ELR (cell line): ENCODE results near the gene MACROD2.
"Not testable (repeated sequence)": the region's sequence is repeated elsewhere in the genome, so short reads cannot be mapped to it uniquely, and the experiment has no call there.

ENCODE experiments used
- DNase-seq: peaks from one replicate; pipeline ENCODE4 v3.0.0-alpha.2; 2015; ENCODE audit warnings: low read depth

Gene MACROD2

DNA sequence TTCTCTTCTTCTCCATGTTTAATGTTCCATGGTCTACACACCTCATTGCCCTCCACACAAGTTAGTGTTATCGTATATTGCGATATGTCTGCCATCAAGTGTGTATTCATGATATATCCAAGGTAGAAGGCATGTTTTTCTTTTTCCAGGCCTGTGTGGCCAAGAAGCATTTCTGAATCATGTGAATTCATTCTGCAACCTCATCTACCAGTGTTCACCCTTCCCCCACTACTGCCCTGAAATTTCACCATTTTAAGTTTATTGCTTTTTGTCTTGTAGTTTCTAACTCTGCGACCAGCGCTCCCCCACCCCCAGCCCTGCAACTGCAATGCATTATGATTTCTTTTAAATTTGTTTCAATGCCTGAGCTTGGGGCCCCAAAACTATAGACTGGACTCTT, 960.1 kb downstream of the MACROD2 start:
- no peak for DNase-seq

DNA sequence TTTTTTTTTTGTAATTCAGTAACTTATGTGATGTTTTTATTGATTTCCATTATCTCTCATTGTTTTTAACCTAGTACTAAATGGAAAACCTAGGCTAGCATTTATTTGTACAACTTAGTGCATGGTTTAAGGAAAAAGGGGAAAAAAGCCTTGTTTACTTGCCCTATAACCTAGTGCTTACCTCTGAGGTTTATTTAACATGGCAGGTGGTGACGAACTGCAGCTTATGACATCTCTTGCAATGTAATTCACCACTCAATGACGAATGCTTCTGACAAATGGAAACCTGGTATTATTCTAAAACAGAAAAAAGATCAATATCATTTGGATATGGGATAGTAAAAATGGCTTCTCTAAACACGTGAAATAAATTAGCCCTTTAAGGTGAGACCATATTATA, 960.7 kb downstream of the MACROD2 start:
- DNase-seq: no peak

GRCh38 chr20:14956538-14956937, 961.2 kb downstream of the MACROD2 start:
- DNase-seq: no peak

GRCh38 chr20:14957402-14957801, 962.1 kb downstream of the MACROD2 start:
- no peak for DNase-seq

DNA sequence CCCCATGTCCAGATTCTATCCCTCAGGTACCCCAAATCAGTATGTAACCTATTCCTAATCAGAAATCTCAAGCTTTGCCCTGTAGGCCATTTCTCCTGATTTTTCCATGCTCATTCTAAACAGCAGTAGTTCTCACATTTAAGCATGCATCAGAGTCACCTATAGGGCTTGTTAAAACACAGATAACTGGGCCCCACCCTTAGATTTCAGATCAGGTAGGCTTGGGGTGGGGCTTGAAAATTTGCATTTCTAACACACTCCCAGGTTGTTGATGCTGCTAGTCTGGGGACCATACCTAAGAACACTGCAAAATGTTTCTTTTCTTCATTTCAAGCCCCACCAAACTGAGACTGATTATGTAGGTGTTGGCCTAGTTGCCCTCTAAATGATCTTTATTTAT, 963.3 kb downstream of the MACROD2 start:
- DNase-seq: no peak

DNA sequence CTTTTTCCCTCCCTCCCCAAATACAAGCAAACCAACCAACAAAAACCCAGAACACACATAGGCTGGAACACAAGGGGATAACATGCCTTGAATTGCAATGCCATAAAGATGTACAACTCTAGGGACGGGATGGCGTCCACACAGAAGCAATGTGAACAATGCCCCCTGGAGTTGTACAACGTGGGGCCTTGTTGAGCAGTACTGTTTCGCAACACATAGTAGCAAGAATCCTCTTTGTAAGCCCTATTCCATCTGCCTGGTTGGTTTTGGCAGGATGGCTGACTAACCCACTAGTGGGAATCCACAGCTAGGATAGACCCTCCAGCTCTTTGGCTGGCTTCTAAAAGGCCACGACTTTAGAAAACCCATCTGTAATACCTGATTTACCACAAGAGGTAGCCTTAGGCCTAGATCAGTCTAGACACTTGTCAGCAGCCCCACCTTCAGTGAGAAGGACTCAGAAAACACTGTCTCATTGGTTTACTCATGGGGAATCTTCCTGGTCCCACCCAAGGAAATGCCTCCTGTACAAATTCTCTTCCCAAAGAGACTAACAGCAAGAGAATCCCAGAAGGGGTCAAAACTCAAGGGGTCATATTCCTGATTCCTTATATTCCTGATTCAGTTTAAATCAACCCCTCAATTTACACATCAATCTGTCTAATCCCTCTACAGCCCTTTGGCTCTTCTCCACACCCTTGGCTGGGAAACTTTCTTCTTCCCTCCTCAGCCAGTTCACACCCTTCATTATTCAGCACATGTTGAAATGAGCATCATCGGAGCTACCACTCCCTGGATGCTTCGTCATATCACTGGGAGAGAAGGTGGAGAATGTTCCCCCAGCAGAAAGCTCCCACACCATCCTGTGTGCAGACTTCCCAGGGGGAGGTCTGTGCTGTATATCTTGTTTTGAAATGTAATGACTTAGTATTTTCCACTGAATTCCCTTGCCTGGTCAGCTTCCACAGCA, 964.5 kb downstream of the MACROD2 start:
- no peak for DNase-seq

DNA sequence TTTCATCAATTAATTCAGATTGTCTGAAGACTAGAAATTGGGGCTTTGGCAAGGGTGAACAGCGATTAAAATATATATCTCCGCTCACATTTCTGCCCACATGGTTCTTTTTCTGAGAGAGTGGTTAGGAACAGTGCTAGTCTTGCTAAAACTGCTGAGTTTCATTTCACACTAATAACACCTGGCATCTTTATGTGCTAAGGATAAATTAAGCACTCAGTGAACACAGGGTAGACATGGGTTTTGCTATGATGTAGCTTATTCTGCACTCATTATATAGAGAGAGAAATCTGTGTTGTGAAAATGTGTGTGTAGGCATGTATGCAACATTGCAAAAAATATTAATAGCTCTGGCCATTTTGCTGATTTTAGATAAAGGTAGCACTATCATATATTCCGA, 965.5 kb downstream of the MACROD2 start:
- DNase-seq: no peak

GRCh38 chr20:14963262-14963663, 967.9 kb downstream of the MACROD2 start:
- DNase-seq: no peak

GRCh38 chr20:14966203-14966602, 970.9 kb downstream of the MACROD2 start:
- DNase-seq: no peak

GRCh38 chr20:14966808-14967207, 971.5 kb downstream of the MACROD2 start:
- no peak for DNase-seq

DNA sequence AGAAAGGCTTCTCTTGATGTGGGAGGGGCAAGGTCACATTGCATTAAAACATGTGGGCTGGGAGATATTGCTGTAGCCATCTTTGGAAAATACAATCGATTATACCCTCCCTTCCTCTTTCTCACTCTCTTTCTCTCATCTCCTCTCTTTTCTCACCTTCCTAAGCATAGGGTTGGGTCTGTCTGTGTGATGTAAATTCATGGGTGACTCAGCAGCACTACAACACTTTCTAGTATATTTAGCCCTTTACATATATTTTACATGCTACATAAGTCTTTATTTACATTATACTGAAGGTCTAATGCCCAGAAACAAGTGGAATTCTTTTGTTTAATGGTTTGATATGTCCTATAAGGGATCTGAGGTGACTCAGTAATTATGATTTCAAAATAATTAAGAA, 976.9 kb downstream of the MACROD2 start:
- DNase-seq: no peak

DNA sequence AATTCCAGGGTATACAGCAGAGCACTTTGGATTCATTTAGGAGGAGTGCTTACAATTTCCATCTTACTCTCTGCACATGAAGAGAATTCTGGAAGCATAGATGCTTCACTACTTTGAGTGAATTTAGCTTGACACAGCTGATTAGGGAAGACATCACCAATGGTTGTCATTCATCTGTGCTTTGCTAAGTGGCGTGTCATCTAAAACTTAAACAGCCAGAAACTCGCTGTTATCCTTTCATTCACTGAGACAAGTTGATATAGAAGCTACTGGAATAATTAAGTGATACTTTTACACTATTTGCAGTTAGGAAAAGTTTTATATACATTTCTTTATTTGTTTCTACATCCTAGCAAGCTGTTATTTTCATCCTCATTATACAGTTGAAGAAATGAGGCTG, 977.4 kb downstream of the MACROD2 start:
- no peak for DNase-seq

DNA sequence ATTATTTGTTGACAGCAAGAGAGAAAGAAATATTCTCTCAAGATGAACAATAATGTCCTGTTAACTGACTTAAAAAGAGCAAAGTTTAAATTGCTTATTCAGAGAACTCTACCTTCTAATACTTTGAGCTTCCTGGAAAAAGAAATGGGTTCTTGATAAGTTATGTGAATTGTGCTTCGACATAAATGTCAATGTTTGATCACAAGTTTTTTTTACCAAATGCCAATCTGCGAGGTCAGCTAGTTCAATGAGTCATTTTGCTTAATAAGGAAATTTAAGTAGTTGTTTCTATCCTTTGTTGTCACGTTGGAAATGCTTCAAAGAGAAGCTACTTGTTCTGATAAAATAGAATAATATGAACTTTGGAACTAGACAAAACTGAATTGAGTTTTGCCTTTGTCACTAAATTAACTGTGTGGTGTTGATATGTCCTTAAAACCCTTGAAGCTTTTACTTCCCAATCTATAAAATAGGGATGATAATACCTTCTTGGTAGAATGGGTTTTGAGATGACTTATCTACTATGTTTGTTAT, 984.2 kb downstream of the MACROD2 start:
- DNase-seq: no peak

DNA sequence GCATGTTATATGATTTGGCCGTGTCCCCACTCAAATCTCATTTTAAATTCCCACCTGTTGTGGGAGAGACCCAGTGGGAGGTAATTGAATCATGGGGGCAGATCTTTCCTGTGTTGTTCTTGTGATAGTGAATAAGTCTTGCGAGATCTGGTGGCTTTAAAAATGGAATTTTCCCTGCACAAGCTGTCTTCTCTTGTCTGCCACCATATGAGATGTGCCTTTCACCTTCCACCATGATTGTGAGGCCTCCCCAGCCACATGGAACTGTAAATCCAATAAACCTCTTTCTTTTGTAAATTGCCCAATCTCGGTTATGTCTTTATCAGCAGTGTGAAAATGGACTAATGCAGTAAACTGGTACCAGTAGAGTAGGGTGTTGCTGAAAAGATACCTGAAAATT, 986.2 kb downstream of the MACROD2 start:
- DNase-seq: not testable (repeated sequence)

DNA sequence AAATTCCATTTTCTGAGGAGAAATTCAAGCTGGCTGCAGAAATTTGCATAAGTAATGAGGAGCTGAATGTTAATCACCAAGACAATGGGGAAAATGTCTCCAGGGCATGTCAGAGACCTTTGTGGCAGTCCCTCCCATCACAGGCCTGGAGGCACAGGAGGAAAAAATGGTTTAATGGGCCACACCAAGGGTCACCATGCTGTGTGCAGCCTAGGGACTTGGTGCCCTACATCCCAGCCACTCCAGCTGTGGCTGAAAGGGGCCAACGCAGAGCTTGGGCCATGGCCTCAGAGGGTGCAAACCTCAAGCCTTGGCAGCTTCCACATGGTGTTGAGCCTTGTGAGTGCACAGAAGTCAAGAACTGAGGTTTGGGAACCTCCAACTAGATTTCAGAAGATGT, 987.0 kb downstream of the MACROD2 start:
- DNase-seq: not testable (repeated sequence)

- DNase-seq: no peak
Observed at GRCh38 chr20:14984305-14984704, 989.0 kb downstream of the MACROD2 start.

DNA sequence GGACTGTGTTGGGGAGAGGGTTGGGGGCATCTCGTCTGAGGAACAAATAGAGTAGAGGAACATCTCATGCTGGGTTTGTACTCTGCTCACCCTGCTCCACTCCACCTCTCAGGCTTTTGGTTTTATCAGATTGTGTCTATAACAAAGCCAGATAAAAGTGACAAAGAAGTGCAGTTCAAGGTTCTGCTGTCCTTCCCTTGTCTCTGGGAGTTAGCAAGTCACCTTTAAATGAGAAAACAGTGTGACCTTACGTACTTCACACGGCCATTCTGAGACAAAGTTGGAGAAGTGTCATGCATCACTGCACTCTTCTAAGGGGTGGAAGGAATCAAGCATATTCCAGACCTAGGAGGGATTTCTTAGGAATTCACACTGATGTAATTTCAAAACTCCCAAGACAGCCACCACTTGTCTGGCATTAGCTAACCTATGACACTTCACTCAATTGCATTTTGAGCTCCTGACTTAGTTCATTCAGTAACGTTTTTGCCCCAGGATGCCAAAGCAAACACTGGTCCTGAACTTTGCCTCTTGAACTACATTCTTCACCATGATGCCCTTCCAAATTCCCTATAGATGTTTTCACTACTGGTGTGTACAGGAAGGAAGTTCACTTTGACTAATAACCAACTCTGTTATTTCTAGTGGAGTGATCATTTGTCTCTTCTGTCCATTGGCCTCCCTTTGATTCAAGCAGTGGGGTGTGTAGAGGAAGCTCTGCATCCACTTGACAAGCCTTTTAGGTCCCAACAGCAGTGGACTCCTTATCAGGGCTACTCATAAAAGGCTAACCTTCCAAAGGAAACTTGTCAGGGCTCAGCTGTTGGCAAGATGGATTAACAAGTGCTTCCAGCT, 989.7 kb downstream of the MACROD2 start:
- no peak for DNase-seq

- no peak for DNase-seq
Observed at GRCh38 chr20:14986026-14986655, 990.8 kb downstream of the MACROD2 start.

GRCh38 chr20:14986656-14987055, 991.3 kb downstream of the MACROD2 start:
- DNase-seq: no peak

GRCh38 chr20:14989535-14990290, 994.4 kb downstream of the MACROD2 start:
- DNase-seq: no peak

DNA sequence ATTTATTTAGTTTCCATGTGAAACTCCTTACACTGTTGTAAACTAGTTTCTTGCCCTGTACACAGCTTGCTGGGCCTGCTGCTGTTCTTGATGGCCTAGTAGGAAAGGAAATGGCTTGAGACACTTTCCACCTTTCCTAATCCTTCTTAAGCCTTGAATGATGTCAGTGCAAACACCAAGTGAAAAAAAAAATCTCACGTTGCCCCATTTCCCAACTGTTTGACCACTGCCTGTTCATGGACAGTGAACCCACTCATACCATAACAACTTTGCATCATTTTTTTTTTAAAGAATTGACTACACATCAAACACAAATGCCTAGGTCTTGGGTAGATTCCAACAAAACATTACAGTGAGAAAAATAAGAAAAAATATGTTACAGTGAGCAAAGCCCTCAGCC, 995.7 kb downstream of the MACROD2 start:
- DNase-seq: no peak
